ENCODE data around the gene VIM.

Gene VIM

GRCh38 chr10:17286562-17287550 is 58.8 kb downstream of the VIM start:
- Histone ChIP-seq H3K36me3 (ENCODE audit: control insufficient read depth in 2 of 2, insufficient read depth in 1 of 2, low read length in 2 of 2) (no peaks in the 10 kb centered on the region), H3K4me3 (ENCODE audit: low read depth, low read length) (no peak overlapping the region), H3K9me3 (ENCODE audit: control insufficient read depth, insufficient read depth, low read depth, low read length) (no peaks in the 10 kb centered on the region), H3K4me1 (ENCODE audit: control insufficient read depth, insufficient read depth, low read length) (no peaks in the 10 kb centered on the region), H3K27ac (ENCODE audit: extremely low read depth, low read depth, low read length) (no peak overlapping the region)
- TF ChIP-seq ZNF596 (tag by site-specific recombination; IDR thresholded peaks at IDR 0.05), result no peak
- no peak for TF ChIP-seq ZSCAN30 (tag by site-specific recombination; IDR thresholded peaks at IDR 0.05)
- no peak for TF ChIP-seq BCL11A (tag by site-specific recombination; IDR thresholded peaks at IDR 0.05; ENCODE audit: low read depth)
- TF ChIP-seq ZBTB1 (tag by site-specific recombination; IDR thresholded peaks at IDR 0.05), result no peak
- TF ChIP-seq, protein P1, sequence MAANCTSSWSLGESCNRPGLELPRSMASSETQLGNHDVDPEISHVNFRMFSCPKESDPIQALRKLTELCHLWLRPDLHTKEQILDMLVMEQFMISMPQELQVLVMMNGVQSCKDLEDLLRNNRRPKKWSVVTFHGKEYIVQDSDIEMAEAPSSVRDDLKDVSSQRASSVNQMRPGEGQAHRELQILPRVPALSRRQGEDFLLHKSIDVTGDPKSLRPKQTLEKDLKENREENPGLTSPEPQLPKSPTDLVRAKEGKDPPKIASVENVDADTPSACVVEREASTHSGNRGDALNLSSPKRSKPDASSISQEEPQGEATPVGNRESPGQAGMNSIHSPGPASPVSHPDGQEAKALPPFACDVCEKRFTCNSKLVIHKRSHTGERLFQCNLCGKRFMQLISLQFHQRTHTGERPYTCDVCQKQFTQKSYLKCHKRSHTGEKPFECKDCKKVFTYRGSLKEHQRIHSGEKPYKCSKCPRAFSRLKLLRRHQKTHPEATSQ (tag by site-specific recombination; IDR thresholded peaks at IDR 0.05), result no peak
- no peak for TF ChIP-seq ZNF623 (tag by site-specific recombination; IDR thresholded peaks at IDR 0.05)
- TF ChIP-seq ZNF510 (tag by site-specific recombination; IDR thresholded peaks at IDR 0.05; ENCODE audit: insufficient replicate concordance), result no peak
- TF ChIP-seq OSR2 (tag by site-specific recombination; IDR thresholded peaks at IDR 0.05), result no peak
- TF ChIP-seq ZNF549 (tag by site-specific recombination; IDR thresholded peaks at IDR 0.05), result no peak
- TF ChIP-seq SETDB1 (IDR thresholded peaks at IDR 0.05; ENCODE audit: insufficient read length, low read length), result no peak
- no peak for TF ChIP-seq ZBTB7A (tag by site-specific recombination; IDR thresholded peaks at IDR 0.05; ENCODE audit: low read depth)
- TF ChIP-seq OVOL3 (tag by site-specific recombination; IDR thresholded peaks at IDR 0.05), result no peak
- no peak for TF ChIP-seq ZNF19 (tag by site-specific recombination; IDR thresholded peaks at IDR 0.05; ENCODE audit: low read depth)
- POLR2A ChIA-PET, result no interaction called here
- CTCF ChIA-PET, result interaction anchor here (0.6 to 1.0 kb wide), 2 partner anchors 12 to 39 kb away, joined by 3 to 4 read pairs; no protein-coding TSS in a partner anchor

Measured in HEK293 (cell line).